Epithelial cell of proximal tubule (primary cell): ENCODE measurements around the gene PTPRN2. TPM values are rescaled to one million over a fixed set of nuclear protein-coding genes. Genes with fewer than 3 reads are reported as not detected.

ENCODE experiments used
- DNase-seq: peaks from one replicate; pipeline ENCODE4 v3.0.0-alpha.2; 2011; ENCODE audit warnings: low read depth
- H3K4me3 ChIP-seq: 2 replicates; pipeline ENCODE4 v1.5.1; 2011; ENCODE audit warnings: low read depth, mild to moderate bottlenecking, low read length
- CTCF ChIP-seq: conservative IDR thresholded peaks from 2 replicates; pipeline ENCODE4 v1.5.1; 2012; ENCODE audit warnings: low read depth, mild to moderate bottlenecking, low read length
- total RNA-seq: library from RNA; depleted of rRNA; stranded (reverse); fragments of >200 nt; gene quantifications from 2 replicates; pipeline ENCODE4 v1.2.3, GENCODE V29; 2015

Gene PTPRN2
- total RNA-seq, 1 donor from 2014 or later = 2.8 TPM

DNA sequence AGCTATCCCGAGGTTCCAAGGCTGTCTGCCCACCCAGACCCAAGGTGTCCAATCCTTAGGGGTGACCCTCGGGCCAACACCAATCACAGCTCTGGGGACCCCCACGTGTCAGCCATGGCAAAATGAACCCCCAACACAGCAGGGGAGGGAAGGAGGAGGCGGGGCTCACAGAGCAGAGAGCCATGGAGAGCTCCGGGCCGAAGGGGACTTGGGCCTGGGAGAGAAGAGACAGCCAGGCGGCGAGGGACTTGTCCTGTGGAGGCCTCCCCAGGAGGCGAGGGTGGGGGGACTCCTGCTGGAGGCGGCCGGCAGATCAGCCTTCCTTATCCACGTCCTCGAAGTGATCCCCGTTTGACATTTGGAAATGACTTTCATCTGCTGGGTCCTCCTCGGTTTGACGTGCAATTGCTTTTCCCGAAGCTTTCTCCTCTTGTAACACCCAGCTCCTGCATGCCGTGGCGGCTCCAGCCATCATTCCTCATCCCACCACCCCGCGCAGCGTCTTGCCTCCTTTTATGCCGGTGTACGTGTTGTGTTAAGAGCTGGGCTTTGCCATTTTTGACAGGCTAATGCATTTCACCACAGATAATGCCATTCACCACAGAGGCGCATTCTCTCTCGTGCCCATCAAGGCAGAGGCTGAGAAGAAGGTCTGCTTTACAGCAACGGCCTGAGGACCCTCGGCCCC lies 913.5 kb downstream of the PTPRN2 start:
- H3K4me3 ChIP-seq = no peak overlapping the region
- no peak for DNase-seq
- TF ChIP-seq CTCF = no peak

DNA sequence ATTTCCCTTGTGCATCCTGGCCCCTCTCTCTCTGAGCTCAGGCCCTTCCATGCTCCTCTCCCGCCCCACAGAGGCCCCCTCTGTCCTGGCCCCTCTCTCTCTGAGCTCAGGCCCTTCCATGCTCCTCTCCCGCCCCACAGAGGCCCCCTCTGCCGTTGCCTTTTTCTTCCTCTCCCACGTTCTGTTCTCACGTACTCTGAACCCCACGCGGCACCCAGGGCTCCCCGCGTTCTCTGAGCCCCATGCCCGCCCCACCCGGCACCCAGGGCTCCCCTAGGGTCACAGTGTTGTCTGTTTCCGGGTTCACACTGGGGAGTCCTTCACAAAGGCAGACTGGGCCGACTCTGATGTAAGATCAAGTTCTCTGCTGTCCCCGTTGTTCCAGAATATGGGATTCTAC lies 914.0 kb downstream of the PTPRN2 start:
- H3K4me3 ChIP-seq = no peak overlapping the region
- no peak for TF ChIP-seq CTCF
- no peak for DNase-seq

DNA sequence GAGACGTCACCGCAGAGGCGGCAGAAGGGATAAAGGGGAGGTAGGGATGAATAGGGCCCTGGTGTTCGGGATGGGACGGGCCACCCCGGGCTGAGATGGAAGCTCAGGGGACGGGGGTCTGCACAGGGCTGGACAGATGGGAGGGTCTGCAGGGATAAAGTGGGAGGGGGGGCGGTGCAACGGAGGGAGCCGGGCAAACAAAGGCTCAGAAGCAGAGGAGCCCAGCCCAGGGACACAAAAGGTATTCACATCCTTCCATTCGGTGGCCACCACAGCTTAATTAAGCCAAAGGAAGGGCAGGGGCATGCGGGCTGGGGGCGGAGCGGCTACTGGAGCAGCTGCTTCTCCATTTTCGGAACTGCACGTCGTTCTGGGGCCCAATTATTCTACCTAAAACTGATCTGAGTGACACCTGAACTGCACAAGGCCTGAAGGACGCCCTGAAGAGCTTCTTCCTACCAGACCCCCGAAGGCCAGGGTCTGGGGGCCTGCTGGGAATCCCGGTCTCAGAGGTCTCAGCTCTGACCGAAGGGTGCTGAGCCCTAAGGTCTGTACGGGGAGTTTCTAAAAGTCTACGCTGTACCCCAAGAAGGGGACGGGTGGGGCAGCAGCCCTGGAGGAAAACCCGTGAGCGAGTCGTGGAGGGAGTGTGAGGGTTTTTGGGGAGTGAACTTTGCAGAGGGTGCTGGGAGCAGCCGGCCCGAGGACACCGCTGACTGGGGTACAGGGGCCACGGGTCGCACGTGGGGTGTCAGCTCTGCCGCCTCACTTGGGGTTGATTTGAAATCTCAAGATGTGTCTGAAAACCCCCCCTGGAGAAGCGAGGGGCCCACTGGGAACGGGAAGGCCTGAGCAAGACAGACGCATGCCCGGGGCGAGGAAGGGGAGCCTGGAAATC lies 916.0 kb downstream of the PTPRN2 start:
- DNase-seq = no peak
- TF ChIP-seq CTCF = no peak
- H3K4me3 ChIP-seq = no peak overlapping the region

DNA sequence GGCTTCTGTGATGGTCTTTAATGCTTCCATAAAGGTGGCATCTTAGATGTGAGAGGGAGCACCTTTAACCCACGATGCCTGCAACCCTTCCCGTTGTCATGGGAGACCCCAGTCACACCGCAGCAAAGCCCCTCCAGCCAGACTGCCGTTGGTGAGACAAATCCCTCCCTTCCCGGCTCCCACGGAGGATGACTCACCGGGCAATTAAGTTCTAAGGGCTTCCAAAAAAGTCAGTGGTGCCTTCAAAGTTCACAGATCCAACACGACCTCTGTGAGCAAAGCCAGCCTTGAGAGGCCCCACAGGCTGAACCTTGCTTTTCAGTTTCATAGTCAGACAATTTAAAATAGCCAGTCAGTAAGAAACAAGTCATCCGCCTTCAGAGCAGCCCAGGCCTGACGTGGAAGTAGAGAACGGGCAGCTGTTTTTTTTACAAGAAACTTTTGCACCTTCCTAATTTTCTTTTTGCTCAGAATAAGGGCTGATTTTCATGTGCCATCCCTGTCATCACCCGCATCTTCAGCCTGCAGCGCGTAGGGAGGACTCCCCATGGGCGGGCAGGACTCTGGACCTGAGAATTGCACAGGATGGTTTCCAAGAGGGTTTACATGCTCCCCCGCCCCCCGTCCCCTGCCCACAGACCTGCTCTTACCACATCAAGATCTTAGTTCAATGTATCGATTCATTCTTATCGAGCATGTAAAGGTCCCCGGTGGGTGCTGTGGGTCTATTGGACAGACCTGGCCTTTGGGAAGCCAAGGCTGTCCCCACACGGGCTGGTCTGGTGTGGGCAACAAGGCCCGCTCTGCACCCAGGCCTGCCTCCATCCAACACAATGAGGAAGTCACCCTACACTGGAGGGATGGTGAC lies 916.9 kb downstream of the PTPRN2 start:
- TF ChIP-seq CTCF = no peak
- H3K4me3 ChIP-seq = no peak overlapping the region
- DNase-seq = no peak

GRCh38 chr7:157669768-157670351 lies 917.8 kb downstream of the PTPRN2 start:
- DNase-seq = no peak
- no peak for TF ChIP-seq CTCF
- H3K4me3 ChIP-seq = no peak overlapping the region
